Inferior parietal cortex (tissue), 1 donor: ENCODE measurements around the gene HEXD.
A peak's percentile ranks its signal among the peaks of the same experiment; 100 is the strongest.
"Not testable (repeated sequence)": the region's sequence is repeated elsewhere in the genome, so short reads cannot be mapped to it uniquely, and the experiment has no call there.

Experiments
- DNase-seq: peaks from one replicate; pipeline ENCODE4 v3.0.0-alpha.2; 2016; ENCODE audit errors: extremely low spot score

The HEXD gene

GRCh38 chr17:82439829-82440365, 21.8 kb downstream of the HEXD start:
- DNase-seq, result no peak

GRCh38 chr17:82440469-82440981, 22.4 kb downstream of the HEXD start:
- DNase-seq, result no peak

- DNase-seq, result no peak
These were observed 23.0 kb downstream of the HEXD start for GRCh38 chr17:82440991-82441627.

- DNase-seq, result no peak
These were observed 23.7 kb downstream of the HEXD start for GRCh38 chr17:82441691-82442487.

GRCh38 chr17:82442643-82443464, 24.7 kb downstream of the HEXD start:
- DNase-seq, result no peak

GRCh38 chr17:82443465-82444283, 25.5 kb downstream of the HEXD start:
- DNase-seq, result no peak

GRCh38 chr17:82444284-82444893, 26.2 kb downstream of the HEXD start:
- DNase-seq, result no peak

GRCh38 chr17:82444941-82445521, 26.9 kb downstream of the HEXD start:
- DNase-seq, result no peak

- DNase-seq, result no peak
These were observed 27.4 kb downstream of the HEXD start for GRCh38 chr17:82445542-82445941.

- DNase-seq, result no peak
These were observed 28.0 kb downstream of the HEXD start for GRCh38 chr17:82446124-82446523.

- DNase-seq, result no peak
These were observed 28.5 kb downstream of the HEXD start for GRCh38 chr17:82446649-82447048.

- no peak for DNase-seq
These were observed 29.7 kb downstream of the HEXD start for GRCh38 chr17:82447876-82448275.

- DNase-seq, result no peak
These were observed 31.2 kb downstream of the HEXD start for GRCh38 chr17:82449131-82449882.

- DNase-seq, result no peak
These were observed 31.8 kb downstream of the HEXD start for GRCh38 chr17:82449883-82450356.

- peak; percentile 91 for DNase-seq
These were observed 32.4 kb downstream of the HEXD start, which contains the start of gene CYBC1 for GRCh38 chr17:82450357-82451106. TSS of gene CYBC1 (minus strand) at chr17:82450752. CDS start at chr17:82449254, 1,498 bp downstream.

- no peak for DNase-seq
These were observed 34.0 kb downstream of the HEXD start for GRCh38 chr17:82452162-82452561.

- not testable (repeated sequence) for DNase-seq
These were observed 35.0 kb downstream of the HEXD start for GRCh38 chr17:82453151-82453550.

GRCh38 chr17:82453706-82454105, 35.6 kb downstream of the HEXD start:
- not testable (repeated sequence) for DNase-seq
